ENCODE measurements around the gene TECR.

The TECR gene

GRCh38 chr19:14487370-14488125 is 41.8 kb upstream of the TECR start:
- H3K36me3 ChIP-seq = no peaks in the 10 kb centered on the region

GRCh38 chr19:14492756-14493337 is 36.5 kb upstream of the TECR start:
- H3K27me3 ChIP-seq = peaks cover 32% of the 10 kb centered on the region
- TF ChIP-seq CTCF (IDR thresholded peaks at IDR 0.05) = no peak
- H3K4me3 ChIP-seq (ENCODE audit: low read depth in 1 of 2, low read length in 1 of 2) = no peak overlapping the region
- no peak overlapping the region for H3K27ac ChIP-seq
- H3K4me1 ChIP-seq (ENCODE audit: control insufficient read depth in 1 of 2, insufficient read depth in 1 of 2, low read depth in 1 of 2, low read length in 1 of 2) = peaks cover 15 to 16% of the 10 kb centered on the region in 2 experiments
- no peaks in the 10 kb centered on the region for H3K9me3 ChIP-seq
- no peaks in the 10 kb centered on the region for H3K36me3 ChIP-seq

More at GRCh38 chr19:14487370-14488125, 41.8 kb upstream of the TECR start:
- Histone ChIP-seq H3K4me1 (ENCODE audit: control insufficient read depth in 1 of 2, insufficient read depth in 1 of 2, low read depth in 1 of 2, low read length in 1 of 2) (no peaks in the 10 kb centered on the region), H3K4me3 (ENCODE audit: low read depth in 1 of 2, low read length in 1 of 2) (no peak overlapping the region), H3K27ac (no peak overlapping the region), H3K27me3 (no peaks in the 10 kb centered on the region), H3K9me3 (no peaks in the 10 kb centered on the region)
- no peak for TF ChIP-seq CTCF (IDR thresholded peaks at IDR 0.05)

GRCh38 chr19:14494411-14494810 is 35.0 kb upstream of the TECR start:
- Histone ChIP-seq H3K27me3 (peaks cover 32% of the 10 kb centered on the region), H3K36me3 (no peaks in the 10 kb centered on the region)

GRCh38 chr19:14494910-14495671 is 34.3 kb upstream of the TECR start:
- peaks cover 16 to 17% of the 10 kb centered on the region in 2 experiments for H3K4me1 ChIP-seq (ENCODE audit: control insufficient read depth in 1 of 2, insufficient read depth in 1 of 2, low read depth in 1 of 2, low read length in 1 of 2)
- H3K27ac ChIP-seq = no peak overlapping the region
- no peaks in the 10 kb centered on the region for H3K36me3 ChIP-seq

More at GRCh38 chr19:14494411-14494810, 35.0 kb upstream of the TECR start:
- Histone ChIP-seq H3K9me3 (no peaks in the 10 kb centered on the region), H3K4me1 (ENCODE audit: control insufficient read depth in 1 of 2, insufficient read depth in 1 of 2, low read depth in 1 of 2, low read length in 1 of 2) (peaks cover 16 to 17% of the 10 kb centered on the region in 2 experiments), H3K4me3 (ENCODE audit: low read depth in 1 of 2, low read length in 1 of 2) (no peak overlapping the region), H3K27ac (no peak overlapping the region)
- no peak for TF ChIP-seq CTCF (IDR thresholded peaks at IDR 0.05)

More at GRCh38 chr19:14494910-14495671, 34.3 kb upstream of the TECR start:
- Histone ChIP-seq H3K9me3 (no peaks in the 10 kb centered on the region), H3K4me3 (ENCODE audit: low read depth in 1 of 2, low read length in 1 of 2) (peak overlapping the region; percentile 20 to 84), H3K27me3 (peaks cover 32% of the 10 kb centered on the region)
- no peak for TF ChIP-seq CTCF (IDR thresholded peaks at IDR 0.05)

All from neutrophil (primary cell).